A673 (cell line): ENCODE data around the gene SAMHD1. TPM values are rescaled to one million over a fixed set of nuclear protein-coding genes. Genes with fewer than 3 reads are reported as not detected.
"Not testable (repeated sequence)": the region's sequence is repeated elsewhere in the genome, so short reads cannot be mapped to it uniquely, and the experiment has no call there.

Experiments
- BruUV-seq: library from RNA; stranded (reverse); fragments of 400-500 nt; replicated peaks from 2 replicates; lab custom pipeline; 2021; lab: Mats Ljungman, UMichigan
- CTCF ChIA-PET: fragments of 300-600 bp; sonication (Branson Sonifier 250); formaldehyde crosslinking; loops from one replicate; lab custom pipeline; 2022; ENCODE audit warnings: antibody characterized with exemption; lab: Charles Lee
- POLR2A ChIA-PET: fragments of 300-600 bp; sonication (Branson Sonifier 250); formaldehyde crosslinking; loops from one replicate; lab custom pipeline; 2022; ENCODE audit warnings: antibody characterized with exemption; ENCODE audit not compliant: low non-redundant PET; lab: Charles Lee
- DNase-seq: peaks from one replicate; pipeline ENCODE4 v3.0.0-alpha.2; 2015; ENCODE audit warnings: low spot score
- H3K27ac ChIP-seq: fragments of 200-600 bp; sonication (generic); 2 replicates; pipeline ENCODE4 v1.5.1; 2016; ENCODE audit warnings: mixed run types, low read depth, mild to moderate bottlenecking, mixed read lengths, antibody characterized with exemption, low read length; ENCODE audit not compliant: poor library complexity, severe bottlenecking
- H3K27me3 ChIP-seq: fragments of 200-600 bp; sonication (generic); replicated peaks from 2 replicates; pipeline ENCODE4 v1.6.1; 2017; ENCODE audit warnings: mixed run types, low read depth, mild to moderate bottlenecking, mixed read lengths, antibody characterized with exemption, low read length; ENCODE audit not compliant: insufficient read depth, poor library complexity
- H3K36me3 ChIP-seq: fragments of 200-600 bp; sonication (generic); 2 replicates; pipeline ENCODE4 v1.6.1; 2016; ENCODE audit warnings: mixed run types, mild to moderate bottlenecking, mixed read lengths, antibody characterized with exemption, low read length; ENCODE audit not compliant: insufficient read depth, poor library complexity, severe bottlenecking
- H3K4me1 ChIP-seq: fragments of 200-600 bp; sonication (generic); 2 replicates; pipeline ENCODE4 v1.6.1; 2017; ENCODE audit warnings: mixed run types, mild to moderate bottlenecking, mixed read lengths, antibody characterized with exemption, low read length; ENCODE audit not compliant: insufficient read depth, poor library complexity, severe bottlenecking
- H3K4me3 ChIP-seq: fragments of 200-600 bp; sonication (generic); 2 replicates; pipeline ENCODE4 v1.5.1; 2016; ENCODE audit warnings: low read depth, mixed run types, mild to moderate bottlenecking, mixed read lengths, low read length; ENCODE audit not compliant: poor library complexity, severe bottlenecking
- H3K9me3 ChIP-seq: fragments of 200-600 bp; sonication (generic); 2 replicates; pipeline ENCODE4 v1.6.1; 2016; ENCODE audit warnings: mixed run types, low read depth, mild to moderate bottlenecking, mixed read lengths, antibody characterized with exemption, low read length; ENCODE audit not compliant: poor library complexity, severe bottlenecking
- CTCF ChIP-seq: fragments of 300-800, 200-600 bp; sonication (generic); conservative IDR thresholded peaks from 2 replicates; pipeline ENCODE4 v1.5.1; 2017; ENCODE audit warnings: low read depth, mild to moderate bottlenecking, antibody characterized with exemption, low read length, moderate library complexity, mixed read lengths
- EZH2 ChIP-seq: fragments of 200-600 bp; sonication (generic); IDR thresholded peaks from 2 replicates; pipeline ENCODE4 v1.6.1; 2017; ENCODE audit warnings: borderline replicate concordance, low read depth, mild to moderate bottlenecking, mixed read lengths, antibody characterized with exemption, low read length; ENCODE audit not compliant: poor library complexity, severe bottlenecking
- intact Hi-C: fragments of 100-400 bp; cut with micrococcal nuclease; formaldehyde crosslinking; loops from one replicate; pipeline ENCODE4 v1.10.0; 2022; ENCODE audit not compliant: unreplicated experiment
- total RNA-seq: library from RNA; stranded (reverse); gene quantifications from 2 replicates; pipeline ENCODE4 v1.2.3, GENCODE V29; 2021

Gene SAMHD1
- total RNA-seq, 1 experiment from 2014 or later, result 10.9 TPM

- intact Hi-C loops, result no loop called here
- H3K4me3 ChIP-seq, result no peak overlapping the region
- TF ChIP-seq EZH2, result no peak
- no peak for TF ChIP-seq CTCF
- no peak overlapping the region for H3K27ac ChIP-seq
- no peaks in the 10 kb centered on the region for H3K27me3 ChIP-seq
- ChIA-PET POLR2A (no interaction called here), CTCF (no interaction called here)
- BruUV-seq, result no TSS peak
- H3K4me1 ChIP-seq, result no peaks in the 10 kb centered on the region
- H3K9me3 ChIP-seq, result no peaks in the 10 kb centered on the region
- DNase-seq, result no peak
- no peaks in the 10 kb centered on the region for H3K36me3 ChIP-seq
Measured at GRCh38 chr20:36932476-36933426, 18.8 kb downstream of the SAMHD1 start.

- DNase-seq, H3K27ac ChIP-seq, H3K4me3 ChIP-seq, H3K9me3 ChIP-seq, intact Hi-C loops, H3K27me3 ChIP-seq, H3K4me1 ChIP-seq, BruUV-seq, POLR2A ChIA-PET, H3K36me3 ChIP-seq: not testable (repeated sequence)
- CTCF ChIA-PET, result interaction anchor here (0.6 kb wide), 1 partner anchor 939 kb away, joined by 11 read pairs; no protein-coding TSS in a partner anchor
Measured at GRCh38 chr20:36932067-36932466, 19.4 kb downstream of the SAMHD1 start.

- CTCF ChIA-PET, result no interaction called here
- intact Hi-C loops, result no loop called here
- Histone ChIP-seq H3K36me3 (no peaks in the 10 kb centered on the region), H3K27me3 (no peaks in the 10 kb centered on the region), H3K9me3 (no peaks in the 10 kb centered on the region), H3K4me3 (no peak overlapping the region), H3K4me1 (no peaks in the 10 kb centered on the region), H3K27ac (no peak overlapping the region)
- BruUV-seq, result no TSS peak
- TF ChIP-seq CTCF (no peak), EZH2 (no peak)
- DNase-seq, result no peak
- POLR2A ChIA-PET, result no interaction called here
Measured at GRCh38 chr20:36929691-36930090, 21.8 kb downstream of the SAMHD1 start.

- CTCF ChIA-PET, result no interaction called here
- H3K36me3 ChIP-seq, result no peaks in the 10 kb centered on the region
- no peaks in the 10 kb centered on the region for H3K27me3 ChIP-seq
Measured at GRCh38 chr20:36929290-36929689, 22.2 kb downstream of the SAMHD1 start.

More at GRCh38 chr20:36929290-36929689, 22.2 kb downstream of the SAMHD1 start:
- TF ChIP-seq EZH2 (no peak), CTCF (no peak)
- Histone ChIP-seq H3K4me1 (no peaks in the 10 kb centered on the region), H3K9me3 (no peaks in the 10 kb centered on the region), H3K4me3 (no peak overlapping the region), H3K27ac (no peak overlapping the region)
- no peak for DNase-seq
- intact Hi-C loops, result no loop called here
- no TSS peak for BruUV-seq
- POLR2A ChIA-PET, result no interaction called here
